Ishikawa (cell line): ENCODE data around the gene CFAP52.

Source experiments
- CEBPB ChIP-seq: IDR thresholded peaks from 2 replicates; pipeline ENCODE4 v1.6.1; 2012
- CREB1 ChIP-seq: IDR thresholded peaks from 2 replicates; pipeline ENCODE4 v1.6.1; 2012; ENCODE audit warnings: low read depth
- EGR1 ChIP-seq: IDR thresholded peaks from 2 replicates; pipeline ENCODE4 v1.6.1; 2012
- EP300 ChIP-seq: IDR thresholded peaks from 2 replicates; pipeline ENCODE4 v1.6.1; 2012; ENCODE audit warnings: borderline replicate concordance
- FOXM1 ChIP-seq: IDR thresholded peaks from 2 replicates; pipeline ENCODE4 v1.6.1; 2012; ENCODE audit warnings: low read depth, borderline replicate concordance
- MAX ChIP-seq: IDR thresholded peaks from 2 replicates; pipeline ENCODE4 v1.6.1; 2012
- NFIC ChIP-seq: IDR thresholded peaks from 2 replicates; pipeline ENCODE4 v1.6.1; 2012
- RAD21 ChIP-seq: IDR thresholded peaks from 2 replicates; pipeline ENCODE4 v1.6.1; 2012; ENCODE audit warnings: low read depth
- REST ChIP-seq: IDR thresholded peaks from 2 replicates; pipeline ENCODE4 v1.6.1; 2012; ENCODE audit warnings: low read depth, mild to moderate bottlenecking
- TAF1 ChIP-seq: IDR thresholded peaks from 2 replicates; pipeline ENCODE4 v1.6.1; 2012; ENCODE audit warnings: low read depth, mild to moderate bottlenecking
- TCF12 ChIP-seq: IDR thresholded peaks from 2 replicates; pipeline ENCODE4 v1.6.1; 2012; ENCODE audit warnings: low read depth
- TEAD4 ChIP-seq: IDR thresholded peaks from 2 replicates; pipeline ENCODE4 v1.6.1; 2012
- USF1 ChIP-seq: IDR thresholded peaks from 2 replicates; pipeline ENCODE4 v1.6.1; 2012
- YY1 ChIP-seq: IDR thresholded peaks from 2 replicates; pipeline ENCODE4 v1.6.1; 2012; ENCODE audit warnings: low read depth
- ZBTB7A ChIP-seq: IDR thresholded peaks from 2 replicates; pipeline ENCODE4 v1.6.1; 2012; ENCODE audit warnings: low read depth

The CFAP52 gene

GRCh38 chr17:9661027-9661426, 84.6 kb downstream of the CFAP52 start:
- TF ChIP-seq ZBTB7A: no peak
- no peak for TF ChIP-seq EGR1
- no peak for TF ChIP-seq TCF12
- no peak for TF ChIP-seq FOXM1
- TF ChIP-seq RAD21: no peak
- no peak for TF ChIP-seq TEAD4
- TF ChIP-seq USF1: no peak
- no peak for TF ChIP-seq YY1
- no peak for TF ChIP-seq CREB1
- no peak for TF ChIP-seq CEBPB
- no peak for TF ChIP-seq TAF1
- TF ChIP-seq MAX: no peak
- TF ChIP-seq NFIC: no peak

GRCh38 chr17:9666461-9667050, 90.1 kb downstream of the CFAP52 start:
- no peak for TF ChIP-seq FOXM1
- TF ChIP-seq USF1: no peak

GRCh38 chr17:9668517-9668916, 92.1 kb downstream of the CFAP52 start:
- no peak for TF ChIP-seq ZBTB7A
- no peak for TF ChIP-seq REST
- no peak for TF ChIP-seq TCF12
- no peak for TF ChIP-seq TAF1
- no peak for TF ChIP-seq EGR1
- TF ChIP-seq RAD21: no peak

- TF ChIP-seq NFIC (no peak), ZBTB7A (no peak), TEAD4 (no peak), REST (no peak), YY1 (no peak)
These were observed 93.1 kb downstream of the CFAP52 start for GRCh38 chr17:9669551-9670008.

- TF ChIP-seq MAX (no peak), CEBPB (no peak), TCF12 (no peak)
These were observed 94.2 kb downstream of the CFAP52 start for GRCh38 chr17:9670596-9670995.

- TF ChIP-seq REST (no peak), NFIC (no peak), MAX (no peak), USF1 (no peak), RAD21 (no peak), TEAD4 (no peak), EP300 (no peak), TCF12 (no peak), CEBPB (no peak), ZBTB7A (no peak), TAF1 (no peak), FOXM1 (no peak), YY1 (no peak)
These were observed 95.1 kb downstream of the CFAP52 start for GRCh38 chr17:9671559-9671958.
